ENCODE results near the gene CENPP.

Gene CENPP

GRCh38 chr9:92658611-92659010, 332.9 kb downstream of the CENPP start:
- no peak for DNase-seq (ENCODE audit: low read depth)

GRCh38 chr9:92659601-92660000, 333.8 kb downstream of the CENPP start:
- no peak for DNase-seq (ENCODE audit: low read depth)

GRCh38 chr9:92660266-92660665, 334.5 kb downstream of the CENPP start:
- no peak for DNase-seq (ENCODE audit: low read depth)

- DNase-seq (ENCODE audit: low read depth), result no peak
These were observed 335.4 kb downstream of the CENPP start for GRCh38 chr9:92661127-92661526.

- no peak for DNase-seq (ENCODE audit: low read depth)
These were observed 336.0 kb downstream of the CENPP start for GRCh38 chr9:92661743-92662142.

GRCh38 chr9:92663126-92663525, 337.4 kb downstream of the CENPP start:
- no peak for DNase-seq (ENCODE audit: low read depth)

- DNase-seq (ENCODE audit: low read depth), result no peak
These were observed 338.2 kb downstream of the CENPP start for GRCh38 chr9:92663951-92664350.

- DNase-seq (ENCODE audit: low read depth), result no peak
These were observed 338.8 kb downstream of the CENPP start for GRCh38 chr9:92664394-92665152.

GRCh38 chr9:92665836-92666235, 340.1 kb downstream of the CENPP start:
- no peak for DNase-seq (ENCODE audit: low read depth)

GRCh38 chr9:92666236-92666635, 340.5 kb downstream of the CENPP start:
- no peak for DNase-seq (ENCODE audit: low read depth)

- DNase-seq (ENCODE audit: low read depth), result no peak
These were observed 341.3 kb downstream of the CENPP start for GRCh38 chr9:92666912-92667532.

- no peak for DNase-seq (ENCODE audit: low read depth)
These were observed 343.2 kb downstream of the CENPP start for GRCh38 chr9:92668746-92669526.

GRCh38 chr9:92669527-92669889, 343.8 kb downstream of the CENPP start:
- DNase-seq (ENCODE audit: low read depth), result no peak
